GM12875 (cell line): Measurements from ENCODE around the gene NHSL2.

ENCODE experiments used
- H3K4me3 ChIP-seq: one replicate; pipeline ENCODE4 v1.5.1; 2011; ENCODE audit warnings: low read depth, low read length, control low read depth
- TF ChIP-seq, protein P1 (sequence below): IDR thresholded peaks from 2 replicates; pipeline ENCODE4 v1.5.1; 2011; ENCODE audit warnings: low read depth, mild to moderate bottlenecking, control low read depth, inconsistent platforms, low read length, moderate library complexity, borderline replicate concordance; ENCODE audit not compliant: insufficient read depth

Gene NHSL2

DNA sequence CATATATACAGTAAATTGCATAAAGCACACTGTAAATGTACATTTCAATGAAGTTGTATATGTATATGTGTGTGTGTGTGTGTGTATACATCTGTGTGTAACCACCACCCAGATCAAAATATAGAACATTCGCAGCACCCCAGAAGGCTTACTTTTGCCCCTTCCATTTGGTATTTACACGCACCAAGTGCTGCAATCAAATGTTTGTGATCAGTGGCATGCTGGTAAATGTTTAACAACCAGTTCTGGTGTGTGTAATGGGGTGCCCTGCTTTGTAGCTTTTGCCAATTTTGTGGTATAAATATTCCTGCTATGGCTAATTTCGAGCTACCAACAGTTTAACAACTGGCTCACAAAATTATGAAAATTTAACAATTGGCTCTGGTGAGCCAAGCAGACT lies 119.8 kb downstream of the NHSL2 start:
- TF ChIP-seq, protein P1, sequence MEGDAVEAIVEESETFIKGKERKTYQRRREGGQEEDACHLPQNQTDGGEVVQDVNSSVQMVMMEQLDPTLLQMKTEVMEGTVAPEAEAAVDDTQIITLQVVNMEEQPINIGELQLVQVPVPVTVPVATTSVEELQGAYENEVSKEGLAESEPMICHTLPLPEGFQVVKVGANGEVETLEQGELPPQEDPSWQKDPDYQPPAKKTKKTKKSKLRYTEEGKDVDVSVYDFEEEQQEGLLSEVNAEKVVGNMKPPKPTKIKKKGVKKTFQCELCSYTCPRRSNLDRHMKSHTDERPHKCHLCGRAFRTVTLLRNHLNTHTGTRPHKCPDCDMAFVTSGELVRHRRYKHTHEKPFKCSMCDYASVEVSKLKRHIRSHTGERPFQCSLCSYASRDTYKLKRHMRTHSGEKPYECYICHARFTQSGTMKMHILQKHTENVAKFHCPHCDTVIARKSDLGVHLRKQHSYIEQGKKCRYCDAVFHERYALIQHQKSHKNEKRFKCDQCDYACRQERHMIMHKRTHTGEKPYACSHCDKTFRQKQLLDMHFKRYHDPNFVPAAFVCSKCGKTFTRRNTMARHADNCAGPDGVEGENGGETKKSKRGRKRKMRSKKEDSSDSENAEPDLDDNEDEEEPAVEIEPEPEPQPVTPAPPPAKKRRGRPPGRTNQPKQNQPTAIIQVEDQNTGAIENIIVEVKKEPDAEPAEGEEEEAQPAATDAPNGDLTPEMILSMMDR, result no peak
- H3K4me3 ChIP-seq, result no peak overlapping the region

- TF ChIP-seq, protein P1, result no peak
- no peak overlapping the region for H3K4me3 ChIP-seq
Observed at GRCh38 chrX:72031118-72031517, 120.5 kb downstream of the NHSL2 start.

DNA sequence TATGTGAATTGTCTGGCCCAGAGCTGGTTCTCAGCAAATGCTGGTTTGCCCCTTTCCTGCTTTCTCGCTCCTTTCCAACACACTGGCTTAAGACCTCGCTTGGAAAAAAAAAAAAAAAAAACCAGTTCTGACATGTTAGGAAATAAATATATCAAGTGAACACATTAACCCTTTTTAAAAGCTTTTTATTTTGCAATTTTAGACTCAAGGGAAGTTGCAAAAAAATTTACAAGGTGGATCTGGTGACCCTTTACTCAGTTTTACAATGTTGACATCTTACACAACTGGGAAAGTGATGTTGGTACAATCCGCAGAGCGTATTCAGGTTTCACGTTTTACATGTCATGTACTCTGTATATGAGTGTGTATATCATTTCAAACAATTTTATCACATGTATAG lies 121.0 kb downstream of the NHSL2 start:
- no peak overlapping the region for H3K4me3 ChIP-seq
- TF ChIP-seq, protein P1, result no peak

- H3K4me3 ChIP-seq, result no peak overlapping the region
Observed at GRCh38 chrX:72037601-72038000, 127.0 kb downstream of the NHSL2 start.

GRCh38 chrX:72038016-72038415 lies 127.4 kb downstream of the NHSL2 start:
- no peak overlapping the region for H3K4me3 ChIP-seq
- TF ChIP-seq, protein P1, result no peak

More at GRCh38 chrX:72037601-72038000, 127.0 kb downstream of the NHSL2 start:
- TF ChIP-seq, protein P1, result no peak

DNA sequence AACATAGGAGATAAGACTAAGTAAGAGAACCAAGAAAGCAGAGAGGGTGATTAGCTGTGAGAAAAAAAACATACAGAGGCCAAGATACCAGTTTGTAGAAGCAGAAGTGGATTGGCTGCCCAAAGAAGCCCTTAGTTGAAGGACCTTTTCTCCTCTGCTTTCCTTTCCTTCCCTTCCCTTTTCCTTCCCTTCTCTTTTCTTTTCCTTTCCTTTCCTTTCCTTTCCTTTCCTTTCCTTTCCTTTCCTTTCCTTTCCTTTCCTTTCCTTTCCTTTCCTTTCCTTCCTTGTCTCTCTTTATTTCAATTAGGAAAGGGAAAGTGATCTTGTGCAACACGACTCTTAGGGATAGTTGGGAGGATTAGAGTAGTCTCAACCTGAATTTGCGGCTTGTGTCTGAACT lies 128.2 kb downstream of the NHSL2 start:
- TF ChIP-seq, protein P1, result no peak
- no peak overlapping the region for H3K4me3 ChIP-seq

DNA sequence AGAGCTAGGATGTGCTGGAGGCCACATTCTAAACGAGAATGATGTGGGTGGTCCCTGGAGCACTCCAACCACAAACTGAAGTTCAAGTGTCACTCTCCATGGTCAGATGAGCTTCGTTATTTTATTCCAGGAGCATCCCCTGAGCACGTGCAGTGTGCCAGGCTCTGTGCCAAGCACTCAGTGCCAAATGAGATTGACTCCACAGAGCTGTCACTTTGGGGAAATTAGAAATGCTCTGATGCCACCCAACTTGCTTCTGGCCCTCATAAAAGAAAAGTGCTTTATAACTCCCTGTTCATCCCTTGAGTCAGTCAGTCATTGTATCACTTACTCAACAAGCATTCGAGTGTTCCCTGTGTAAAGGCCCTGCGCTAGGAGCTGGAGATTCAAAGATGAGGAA lies 129.9 kb downstream of the NHSL2 start:
- no peak overlapping the region for H3K4me3 ChIP-seq
- TF ChIP-seq, protein P1, result no peak
